Activated naive CD8-positive, alpha-beta T cell (primary cell): ENCODE data around the gene ITSN1.

Source experiments
- H3K27ac Mint-ChIP-seq: one replicate; pipeline ENCODE4 v1.8.0; 2021; ENCODE audit warnings: mixed read lengths
- H3K27me3 Mint-ChIP-seq: one replicate; pipeline ENCODE4 v1.8.0; 2021; ENCODE audit warnings: mixed read lengths
- H3K36me3 Mint-ChIP-seq: one replicate; pipeline ENCODE4 v1.8.0; 2021; ENCODE audit warnings: mixed read lengths
- H3K4me1 Mint-ChIP-seq: one replicate; pipeline ENCODE4 v1.8.0; 2021; ENCODE audit warnings: low read depth, mixed read lengths
- H3K4me3 Mint-ChIP-seq: one replicate; pipeline ENCODE4 v1.8.0; 2021; ENCODE audit warnings: mild to moderate bottlenecking, mixed read lengths
- H3K9me3 Mint-ChIP-seq: one replicate; pipeline ENCODE4 v1.8.0; 2021; ENCODE audit warnings: low read depth, mixed read lengths

The ITSN1 gene

GRCh38 chr21:33931799-33932390 is 289.6 kb downstream of the ITSN1 start:
- Mint-ChIP-seq H3K4me1 (peaks cover 54% of the 10 kb centered on the region), H3K9me3 (no peaks in the 10 kb centered on the region), H3K27me3 (no peaks in the 10 kb centered on the region), H3K27ac (peak overlapping the region; percentile 97), H3K4me3 (peak overlapping the region; percentile 93), H3K36me3 (no peaks in the 10 kb centered on the region)

GRCh38 chr21:33932731-33933130 is 290.4 kb downstream of the ITSN1 start:
- Mint-ChIP-seq H3K9me3 (no peaks in the 10 kb centered on the region), H3K4me3 (peak overlapping the region; percentile 93), H3K36me3 (no peaks in the 10 kb centered on the region), H3K4me1 (peaks cover 62% of the 10 kb centered on the region), H3K27ac (peak overlapping the region; percentile 97), H3K27me3 (no peaks in the 10 kb centered on the region)

- H3K27ac Mint-ChIP-seq = peak overlapping the region; percentile 97
- H3K9me3 Mint-ChIP-seq = no peaks in the 10 kb centered on the region
- peaks cover 90% of the 10 kb centered on the region for H3K4me1 Mint-ChIP-seq
- H3K4me3 Mint-ChIP-seq = peak overlapping the region; percentile 59
- H3K36me3 Mint-ChIP-seq = peaks cover 3% of the 10 kb centered on the region
- H3K27me3 Mint-ChIP-seq = no peaks in the 10 kb centered on the region
These were observed 294.2 kb downstream of the ITSN1 start for GRCh38 chr21:33936301-33937038.

- Mint-ChIP-seq H3K27me3 (no peaks in the 10 kb centered on the region), H3K4me3 (peak overlapping the region; percentile 59), H3K4me1 (peaks cover 89% of the 10 kb centered on the region), H3K27ac (peak overlapping the region; percentile 97), H3K9me3 (no peaks in the 10 kb centered on the region), H3K36me3 (peaks cover 3% of the 10 kb centered on the region)
These were observed 294.8 kb downstream of the ITSN1 start for GRCh38 chr21:33937146-33937545.

- H3K27me3 Mint-ChIP-seq = no peaks in the 10 kb centered on the region
- H3K9me3 Mint-ChIP-seq = no peaks in the 10 kb centered on the region
- H3K4me1 Mint-ChIP-seq = peaks cover 87% of the 10 kb centered on the region
- H3K36me3 Mint-ChIP-seq = peaks cover 3% of the 10 kb centered on the region
- H3K27ac Mint-ChIP-seq = peak overlapping the region; percentile 97
- peak overlapping the region; percentile 57 for H3K4me3 Mint-ChIP-seq
These were observed 295.6 kb downstream of the ITSN1 start for GRCh38 chr21:33937931-33938339.

- Mint-ChIP-seq H3K36me3 (peaks cover 5% of the 10 kb centered on the region), H3K27ac (peak overlapping the region; percentile 97), H3K4me1 (peaks cover 86% of the 10 kb centered on the region), H3K4me3 (no peak overlapping the region), H3K9me3 (no peaks in the 10 kb centered on the region), H3K27me3 (no peaks in the 10 kb centered on the region)
These were observed 296.1 kb downstream of the ITSN1 start for GRCh38 chr21:33938381-33938780.

- Mint-ChIP-seq H3K27me3 (no peaks in the 10 kb centered on the region), H3K4me3 (peak overlapping the region; percentile 25), H3K9me3 (no peaks in the 10 kb centered on the region), H3K36me3 (peaks cover 5% of the 10 kb centered on the region), H3K27ac (peak overlapping the region; percentile 89), H3K4me1 (peaks cover 83% of the 10 kb centered on the region)
These were observed 296.9 kb downstream of the ITSN1 start for GRCh38 chr21:33939226-33939625.

- Mint-ChIP-seq H3K4me3 (no peak overlapping the region), H3K4me1 (peaks cover 83% of the 10 kb centered on the region), H3K27me3 (no peaks in the 10 kb centered on the region), H3K27ac (peak overlapping the region; percentile 89), H3K9me3 (no peaks in the 10 kb centered on the region), H3K36me3 (peaks cover 10% of the 10 kb centered on the region)
These were observed 298.0 kb downstream of the ITSN1 start for GRCh38 chr21:33940164-33940880.

GRCh38 chr21:33940881-33941245 is 298.6 kb downstream of the ITSN1 start:
- Mint-ChIP-seq H3K36me3 (peaks cover 10% of the 10 kb centered on the region), H3K9me3 (no peaks in the 10 kb centered on the region), H3K4me1 (peaks cover 79% of the 10 kb centered on the region), H3K27me3 (no peaks in the 10 kb centered on the region), H3K4me3 (no peak overlapping the region), H3K27ac (peak overlapping the region; percentile 89)

- Mint-ChIP-seq H3K27ac (peak overlapping the region; percentile 86), H3K4me3 (no peak overlapping the region), H3K36me3 (peaks cover 12% of the 10 kb centered on the region), H3K9me3 (no peaks in the 10 kb centered on the region), H3K27me3 (no peaks in the 10 kb centered on the region), H3K4me1 (peaks cover 79% of the 10 kb centered on the region)
These were observed 300.1 kb downstream of the ITSN1 start for GRCh38 chr21:33942426-33942825.

- Mint-ChIP-seq H3K36me3 (peaks cover 12% of the 10 kb centered on the region), H3K4me1 (peaks cover 79% of the 10 kb centered on the region), H3K27me3 (no peaks in the 10 kb centered on the region)
These were observed 301.0 kb downstream of the ITSN1 start for GRCh38 chr21:33943293-33943692.

GRCh38 chr21:33944185-33944763 is 302.0 kb downstream of the ITSN1 start:
- peaks cover 12% of the 10 kb centered on the region for H3K36me3 Mint-ChIP-seq
- no peaks in the 10 kb centered on the region for H3K9me3 Mint-ChIP-seq
- H3K27ac Mint-ChIP-seq = peak overlapping the region; percentile 78
- H3K4me1 Mint-ChIP-seq = peaks cover 80% of the 10 kb centered on the region
- H3K4me3 Mint-ChIP-seq = no peak overlapping the region
- no peaks in the 10 kb centered on the region for H3K27me3 Mint-ChIP-seq

More at GRCh38 chr21:33943293-33943692, 301.0 kb downstream of the ITSN1 start:
- H3K4me3 Mint-ChIP-seq = no peak overlapping the region
- peak overlapping the region; percentile 64 for H3K27ac Mint-ChIP-seq
- no peaks in the 10 kb centered on the region for H3K9me3 Mint-ChIP-seq

GRCh38 chr21:33945652-33946270 is 303.5 kb downstream of the ITSN1 start:
- Mint-ChIP-seq H3K4me3 (no peak overlapping the region), H3K27me3 (no peaks in the 10 kb centered on the region), H3K27ac (peak overlapping the region; percentile 99), H3K4me1 (peaks cover 81% of the 10 kb centered on the region), H3K9me3 (no peaks in the 10 kb centered on the region), H3K36me3 (peaks cover 12% of the 10 kb centered on the region)

GRCh38 chr21:33947451-33948095 is 305.3 kb downstream of the ITSN1 start:
- H3K36me3 Mint-ChIP-seq = peaks cover 10% of the 10 kb centered on the region
- H3K4me3 Mint-ChIP-seq = peak overlapping the region; percentile 81
- peaks cover 82% of the 10 kb centered on the region for H3K4me1 Mint-ChIP-seq
- no peaks in the 10 kb centered on the region for H3K27me3 Mint-ChIP-seq
- no peaks in the 10 kb centered on the region for H3K9me3 Mint-ChIP-seq
- H3K27ac Mint-ChIP-seq = peak overlapping the region; percentile 99
